ENCODE measurements around the gene ITGA2.

ITGA2 gene

GRCh38 chr5:52945040-52945439, 44.1 kb upstream of the ITGA2 start:
- TF ChIP-seq CSDC2 (CRISPR knock-in tag; IDR thresholded peaks at IDR 0.05) (no peak), ISL1 (CRISPR knock-in tag; IDR thresholded peaks at IDR 0.05) (peak; percentile 51), SNAI2 (CRISPR knock-in tag; IDR thresholded peaks at IDR 0.05) (no peak)

GRCh38 chr5:52947208-52947607, 41.9 kb upstream of the ITGA2 start:
- TF ChIP-seq ARNTL (CRISPR knock-in tag; IDR thresholded peaks at IDR 0.05; ENCODE audit: borderline replicate concordance, low read depth) (no peak), OSR1 (CRISPR knock-in tag; IDR thresholded peaks at IDR 0.05) (no peak), ZFP30 (CRISPR knock-in tag; IDR thresholded peaks at IDR 0.05) (no peak), ZFP3 (CRISPR knock-in tag; IDR thresholded peaks at IDR 0.05) (no peak), CREB5 (CRISPR knock-in tag; IDR thresholded peaks at IDR 0.05; ENCODE audit: low read depth) (no peak), ZNF565 (CRISPR knock-in tag; conservative IDR thresholded peaks at IDR 0.05; ENCODE audit: low read depth) (no peak), ZNF8 (CRISPR knock-in tag; IDR thresholded peaks at IDR 0.05) (no peak), ZC3H10 (CRISPR knock-in tag; IDR thresholded peaks at IDR 0.05) (no peak), BACH2 (CRISPR knock-in tag; IDR thresholded peaks at IDR 0.05; ENCODE audit: borderline replicate concordance) (no peak), PPARA (CRISPR knock-in tag; IDR thresholded peaks at IDR 0.05; ENCODE audit: borderline replicate concordance) (no peak), POU6F1 (CRISPR knock-in tag; IDR thresholded peaks at IDR 0.05; ENCODE audit: borderline replicate concordance, low read depth) (no peak), CSRNP3 (CRISPR knock-in tag; IDR thresholded peaks at IDR 0.05) (no peak), TSHZ2 (CRISPR knock-in tag; IDR thresholded peaks at IDR 0.05) (no peak), ZNF70 (CRISPR knock-in tag; IDR thresholded peaks at IDR 0.05) (no peak), SNAI2 (CRISPR knock-in tag; IDR thresholded peaks at IDR 0.05) (no peak)
- no peak for ATAC-seq

More at GRCh38 chr5:52945040-52945439, 44.1 kb upstream of the ITGA2 start:
- no peak for ATAC-seq

- ATAC-seq = peak; percentile 17
- no peak for TF ChIP-seq TSHZ2 (CRISPR knock-in tag; IDR thresholded peaks at IDR 0.05)
- TF ChIP-seq BACH2 (CRISPR knock-in tag; IDR thresholded peaks at IDR 0.05; ENCODE audit: borderline replicate concordance) = no peak
- TF ChIP-seq RARB (CRISPR knock-in tag; IDR thresholded peaks at IDR 0.05) = no peak
- TF ChIP-seq ZFP3 (CRISPR knock-in tag; IDR thresholded peaks at IDR 0.05) = no peak
- no peak for TF ChIP-seq ISL1 (CRISPR knock-in tag; IDR thresholded peaks at IDR 0.05)
- no peak for TF ChIP-seq GLIS3 (CRISPR knock-in tag; IDR thresholded peaks at IDR 0.05)
- no peak for TF ChIP-seq PPARA (CRISPR knock-in tag; IDR thresholded peaks at IDR 0.05; ENCODE audit: borderline replicate concordance)
- no peak for TF ChIP-seq ZC3H10 (CRISPR knock-in tag; IDR thresholded peaks at IDR 0.05)
- TF ChIP-seq ESRRG (CRISPR knock-in tag; IDR thresholded peaks at IDR 0.05) = no peak
- no peak for TF ChIP-seq PATZ1 (CRISPR knock-in tag; IDR thresholded peaks at IDR 0.05; ENCODE audit: borderline replicate concordance)
Measured at GRCh38 chr5:52947851-52948250, 41.3 kb upstream of the ITGA2 start.

Measured in SK-N-SH treated with all-trans-retinoic acid at 6 μM for 48 hours (cell line).